Measurements from ENCODE around the gene PDXK. TPM values are rescaled to one million over a fixed set of nuclear protein-coding genes. Genes with fewer than 3 reads are reported as not detected.

The PDXK gene
- total and polyA plus RNA-seq, 2 donors (not counting 3 experiments of a cell fraction or from before 2014, with no cell fraction given), result 44.2 to 59.1 TPM

- FAIRE-seq, result no peak
- Histone ChIP-seq H3K9ac (replicated peaks; ENCODE audit: extremely low read depth, insufficient read depth, low read length) (no peak overlapping the region), H2AFZ (ENCODE audit: low read depth, low read length) (no peak overlapping the region), H4K20me1 (replicated peaks; ENCODE audit: control insufficient read depth, extremely low read depth, insufficient read depth, low read length) (no peaks in the 10 kb centered on the region), H3K36me3 (ENCODE audit: control insufficient read depth in 2 of 2, extremely low read depth in 1 of 2, insufficient read depth in 2 of 2, low read length in 2 of 2) (peaks cover 0 to 41% of the 10 kb centered on the region in 2 experiments), H3K4me2 (ENCODE audit: insufficient read depth, low read length) (no peak overlapping the region), H3K27me3 (ENCODE audit: control insufficient read depth in 2 of 2, insufficient read depth in 2 of 2, low read length in 2 of 2) (no peaks in the 10 kb centered on the region), H3K9me1 (replicated peaks; ENCODE audit: control insufficient read depth, extremely low read depth, insufficient read depth, low read length) (no peaks in the 10 kb centered on the region), H3K79me2 (ENCODE audit: control insufficient read depth, insufficient read depth, low read length) (no peaks in the 10 kb centered on the region), H3K4me1 (ENCODE audit: control insufficient read depth, extremely low read depth, insufficient read depth, low read length) (no peaks in the 10 kb centered on the region), H3K9me3 (replicated peaks; ENCODE audit: control insufficient read depth, insufficient read depth, low read length) (no peaks in the 10 kb centered on the region), H3K27ac (ENCODE audit: insufficient read depth, low read depth, low read length) (no peak overlapping the region), H3K4me3 (replicated peaks in 1 of 3; ENCODE audit: insufficient read depth in 1 of 3, low read depth in 1 of 3, low read length in 3 of 3) (no peak overlapping the region)
- TF ChIP-seq POLR2AphosphoS5 (IDR thresholded peaks at IDR 0.05; ENCODE audit: insufficient read depth, low read depth, low read length) (no peak), POLR2A (IDR thresholded peaks at IDR 0.05; ENCODE audit: low read depth, low read length) (no peak), CTCF (IDR thresholded peaks at IDR 0.05; ENCODE audit: extremely low read depth in 1 of 2, insufficient read depth in 1 of 2, low read depth in 1 of 2, low read length in 2 of 2) (no peak), JUN (IDR thresholded peaks at IDR 0.05; ENCODE audit: borderline replicate concordance, insufficient read depth, insufficient read length, low read depth) (no peak), MAX (IDR thresholded peaks at IDR 0.05; ENCODE audit: insufficient read depth, insufficient read length) (no peak), MYC (IDR thresholded peaks at IDR 0.05; ENCODE audit: low read depth, low read length) (no peak), EZH2 (IDR thresholded peaks at IDR 0.05; ENCODE audit: borderline replicate concordance, low read depth, low read length, severe bottlenecking) (no peak), FOS (IDR thresholded peaks at IDR 0.05; ENCODE audit: borderline replicate concordance, insufficient read depth, low read length) (no peak), GATA2 (IDR thresholded peaks at IDR 0.05; ENCODE audit: insufficient read depth, insufficient read length, low read depth, low read length) (no peak)
- no TSS peak for BruUV-seq (replicated peaks)
- intact Hi-C loops (cut with micrococcal nuclease), result no loop called here
- dilution Hi-C loops (cut with MboI; ENCODE audit: extremely low pct_ligation_motif_present, low sequenced_read_pairs), result no loop called here
- POLR2A ChIA-PET, result no interaction called here
- CTCF ChIA-PET, result no interaction called here
- no peak for DNase-seq (ENCODE audit: low read depth, low spot score)
These were observed 84.8 kb downstream of the PDXK start for GRCh38 chr21:43803558-43804300.

All from endothelial cell of umbilical vein (primary cell).